Kidney epithelial cell (primary cell): ENCODE results near the gene C1QL4. TPM values are rescaled to one million over a fixed set of nuclear protein-coding genes. Genes with fewer than 3 reads are reported as not detected.
"Not testable (repeated sequence)": the region's sequence is repeated elsewhere in the genome, so short reads cannot be mapped to it uniquely, and the experiment has no call there.

ENCODE experiments used
- DNase-seq: peaks from one replicate; pipeline ENCODE4 v3.0.0-alpha.2; 2010; ENCODE audit warnings: low read depth
- H3K27me3 ChIP-seq: 2 replicates; pipeline ENCODE4 v1.6.0; 2011; ENCODE audit warnings: low read length; ENCODE audit not compliant: control insufficient read depth, insufficient read depth
- H3K36me3 ChIP-seq: 2 replicates; pipeline ENCODE4 v1.5.1; 2011; ENCODE audit warnings: low read length; ENCODE audit not compliant: control insufficient read depth, insufficient read depth
- H3K4me3 ChIP-seq: 2 replicates; pipeline ENCODE4 v1.5.1; 2011; ENCODE audit warnings: low read depth, mild to moderate bottlenecking, control low read depth, low read length
- total RNA-seq: library from RNA; depleted of rRNA; stranded (reverse); fragments of >200 nt; gene quantifications from 2 replicates; pipeline ENCODE4 v1.2.3, GENCODE V29; 2015
- TF ChIP-seq, protein P1 (sequence below): IDR thresholded peaks from 2 replicates; pipeline ENCODE4 v1.5.1; 2011; ENCODE audit warnings: mild to moderate bottlenecking, moderate library complexity, low read length, control low read depth, inconsistent platforms; ENCODE audit not compliant: insufficient read depth, poor library complexity, severe bottlenecking

C1QL4 gene
- total RNA-seq, 1 donor from 2014 or later, result not detected

DNA sequence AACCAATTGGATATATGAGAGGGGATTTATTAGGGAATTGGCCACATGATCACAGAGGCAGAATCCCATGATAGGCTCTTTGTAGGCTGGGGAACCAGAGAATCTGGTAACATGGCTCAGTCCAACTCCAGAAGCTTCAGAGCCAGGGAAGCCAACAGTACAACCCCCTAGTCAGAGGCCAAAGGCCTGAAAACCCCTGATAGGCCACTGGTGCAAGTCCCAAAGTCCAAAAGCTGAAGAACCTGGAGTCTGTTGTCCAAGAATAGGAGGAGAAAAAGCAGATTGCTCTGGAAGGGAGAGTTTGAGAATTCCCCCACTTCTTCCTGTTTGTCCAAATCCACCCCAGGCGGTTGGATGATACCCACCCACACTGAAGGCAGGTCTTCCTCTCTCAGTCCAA lies 22.2 kb downstream of the C1QL4 start:
- DNase-seq, result no peak
- Histone ChIP-seq H3K36me3 (no peaks in the 10 kb centered on the region), H3K27me3 (no peaks in the 10 kb centered on the region), H3K4me3 (no peak overlapping the region)
- TF ChIP-seq, protein P1, sequence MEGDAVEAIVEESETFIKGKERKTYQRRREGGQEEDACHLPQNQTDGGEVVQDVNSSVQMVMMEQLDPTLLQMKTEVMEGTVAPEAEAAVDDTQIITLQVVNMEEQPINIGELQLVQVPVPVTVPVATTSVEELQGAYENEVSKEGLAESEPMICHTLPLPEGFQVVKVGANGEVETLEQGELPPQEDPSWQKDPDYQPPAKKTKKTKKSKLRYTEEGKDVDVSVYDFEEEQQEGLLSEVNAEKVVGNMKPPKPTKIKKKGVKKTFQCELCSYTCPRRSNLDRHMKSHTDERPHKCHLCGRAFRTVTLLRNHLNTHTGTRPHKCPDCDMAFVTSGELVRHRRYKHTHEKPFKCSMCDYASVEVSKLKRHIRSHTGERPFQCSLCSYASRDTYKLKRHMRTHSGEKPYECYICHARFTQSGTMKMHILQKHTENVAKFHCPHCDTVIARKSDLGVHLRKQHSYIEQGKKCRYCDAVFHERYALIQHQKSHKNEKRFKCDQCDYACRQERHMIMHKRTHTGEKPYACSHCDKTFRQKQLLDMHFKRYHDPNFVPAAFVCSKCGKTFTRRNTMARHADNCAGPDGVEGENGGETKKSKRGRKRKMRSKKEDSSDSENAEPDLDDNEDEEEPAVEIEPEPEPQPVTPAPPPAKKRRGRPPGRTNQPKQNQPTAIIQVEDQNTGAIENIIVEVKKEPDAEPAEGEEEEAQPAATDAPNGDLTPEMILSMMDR, result no peak

DNA sequence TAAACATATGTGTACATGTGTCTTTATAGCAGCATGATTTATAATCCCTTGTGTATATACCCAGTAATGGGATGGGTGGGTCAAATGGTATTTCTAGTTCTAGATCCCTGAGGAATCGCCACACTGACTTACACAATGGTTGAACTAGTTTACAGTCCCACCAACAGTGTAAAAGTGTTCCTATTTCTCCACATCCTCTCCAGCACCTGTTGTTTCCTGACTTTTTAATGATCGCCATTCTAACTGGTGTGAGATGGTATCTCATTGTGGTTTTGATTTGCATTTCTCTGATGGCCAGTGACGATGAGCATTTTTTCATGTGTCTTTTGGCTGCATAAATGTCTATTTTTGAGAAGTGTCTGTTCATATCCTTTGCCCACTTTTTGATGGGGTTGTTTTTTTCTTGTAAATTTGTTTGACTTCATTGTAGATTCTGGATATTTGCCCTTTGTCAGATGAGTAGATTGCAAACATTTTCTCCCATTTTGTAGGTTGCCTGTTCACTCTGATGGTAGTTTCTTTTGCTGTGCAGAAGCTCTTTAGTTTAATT lies 26.5 kb downstream of the C1QL4 start:
- H3K4me3 ChIP-seq, DNase-seq, H3K36me3 ChIP-seq, H3K27me3 ChIP-seq: not testable (repeated sequence)

DNA sequence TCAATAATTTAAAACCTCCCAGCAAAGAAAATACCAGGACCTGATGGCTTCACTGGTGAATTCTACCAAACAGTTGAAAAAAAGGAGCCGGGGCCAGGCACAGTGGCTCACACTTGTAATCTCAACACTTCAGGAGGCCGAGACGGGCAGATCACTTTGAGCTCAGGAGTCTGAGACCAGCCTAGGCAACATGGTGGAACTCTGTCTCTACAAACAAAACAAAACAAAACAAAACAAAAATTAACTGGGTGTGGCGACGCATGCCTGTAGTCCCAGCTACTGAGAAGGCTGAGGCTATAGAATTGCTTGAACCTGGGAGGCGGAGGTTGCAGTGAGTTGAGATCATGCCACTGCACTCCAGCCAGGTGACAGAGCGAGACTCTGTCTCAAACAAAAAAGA lies 27.6 kb downstream of the C1QL4 start:
- Histone ChIP-seq H3K27me3 (peaks cover 2% of the 10 kb centered on the region), H3K4me3 (no peak overlapping the region), H3K36me3 (no peaks in the 10 kb centered on the region)
- no peak for DNase-seq
- TF ChIP-seq, protein P1, result no peak

DNA sequence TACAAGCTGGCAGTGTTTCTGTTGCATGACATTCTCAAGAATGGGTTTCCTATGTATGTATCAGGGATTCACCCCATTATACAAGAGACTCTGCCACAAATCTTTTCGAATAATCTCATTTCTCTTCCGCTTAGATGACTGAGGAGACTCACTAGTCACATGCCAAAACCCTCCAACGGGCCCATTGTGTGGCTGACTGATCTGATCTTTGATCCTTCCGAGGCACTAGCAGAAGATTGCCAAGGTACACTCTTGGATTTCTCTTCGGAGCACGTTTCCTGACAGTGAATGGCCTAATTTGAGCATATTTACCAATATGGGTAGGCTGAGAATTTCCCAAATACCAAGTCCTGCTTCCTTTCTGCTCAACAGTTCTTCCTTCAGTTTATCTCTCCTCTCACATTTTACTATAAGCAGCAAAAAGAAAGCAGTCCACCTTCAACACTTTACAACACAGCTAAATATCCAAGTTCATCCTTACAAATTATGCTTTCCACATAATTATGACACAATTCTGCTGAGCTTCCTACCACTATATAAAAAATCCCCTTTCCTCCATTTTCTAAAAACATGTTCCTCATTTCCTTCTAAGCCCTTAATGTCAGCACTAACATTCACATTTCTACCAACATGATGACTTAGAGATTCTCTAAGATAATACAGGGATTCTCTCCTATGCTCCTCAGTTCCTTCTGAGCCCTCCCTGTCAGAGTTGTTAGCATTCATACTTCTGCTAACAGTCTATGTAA lies 31.1 kb downstream of the C1QL4 start:
- TF ChIP-seq, protein P1, result no peak
- DNase-seq, result no peak
- H3K27me3 ChIP-seq, result peaks cover 2% of the 10 kb centered on the region
- H3K4me3 ChIP-seq, result no peak overlapping the region
- H3K36me3 ChIP-seq, result no peaks in the 10 kb centered on the region

DNA sequence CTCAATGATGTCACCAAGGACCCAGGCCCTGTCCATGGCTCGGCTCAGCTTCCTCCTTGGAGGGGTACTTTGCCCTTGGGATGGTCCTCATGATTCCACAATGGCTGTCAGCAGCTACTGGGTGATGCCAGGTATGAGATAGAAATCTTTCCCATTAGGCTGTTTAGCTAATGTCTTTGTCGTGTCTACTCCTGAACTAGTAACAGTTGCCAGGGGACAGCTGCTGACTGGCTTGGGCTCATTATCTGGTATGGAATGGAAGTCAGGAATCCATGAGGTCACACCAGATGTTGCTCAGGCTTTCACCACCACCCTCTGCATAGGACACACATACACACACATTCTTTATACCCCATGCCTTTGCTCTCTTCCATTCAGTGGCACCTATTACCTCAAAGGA lies 32.8 kb downstream of the C1QL4 start:
- H3K36me3 ChIP-seq, result no peaks in the 10 kb centered on the region
- no peak for DNase-seq
- H3K27me3 ChIP-seq, result no peaks in the 10 kb centered on the region
- TF ChIP-seq, protein P1, result no peak
- H3K4me3 ChIP-seq, result no peak overlapping the region

DNA sequence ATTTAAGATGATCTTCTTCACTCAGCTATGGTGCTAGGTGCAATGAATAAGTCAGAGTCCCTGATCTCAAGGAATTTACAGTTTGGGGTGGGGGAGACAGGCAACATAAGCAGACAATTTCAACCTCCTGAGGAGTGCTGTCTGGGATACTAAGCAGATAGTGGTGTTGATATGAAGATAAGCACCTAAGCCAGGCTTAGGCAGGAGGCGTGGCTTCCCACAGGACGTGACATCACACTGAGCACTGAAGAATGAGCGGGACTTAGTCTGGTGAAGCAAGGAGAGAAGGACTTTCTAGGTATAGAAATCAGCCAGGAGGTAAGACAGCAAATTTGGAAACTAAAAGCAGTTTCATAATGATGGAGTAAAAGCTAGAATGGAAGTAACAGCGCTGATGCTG lies 35.2 kb downstream of the C1QL4 start:
- no peak for DNase-seq
- Histone ChIP-seq H3K36me3 (no peaks in the 10 kb centered on the region), H3K4me3 (no peak overlapping the region), H3K27me3 (peaks cover 21% of the 10 kb centered on the region)
- TF ChIP-seq, protein P1, result no peak
